ENCODE results near the gene TYK2. TPM values are rescaled to one million over a fixed set of nuclear protein-coding genes. Genes with fewer than 3 reads are reported as not detected.

Gene TYK2
- total RNA-seq, 4 donors from 2014 or later = 111 to 463 (median 201) TPM

- Histone ChIP-seq H3K4me1 (peaks cover 9 to 31% (median 30%) of the 10 kb centered on the region in 4 donors), H3K36me3 (peaks cover 0 to 24% (median 0%) of the 10 kb centered on the region in 4 donors), H3K27ac (no peak overlapping the region), H3K4me3 (no peak overlapping the region), H3K27me3 (no peaks in the 10 kb centered on the region), H3K9me3 (no peaks in the 10 kb centered on the region)
- no peak for TF ChIP-seq POLR2AphosphoS5 (IDR thresholded peaks at IDR 0.05)
- no peak for TF ChIP-seq EP300 (IDR thresholded peaks at IDR 0.05; ENCODE audit: low read depth)
- TF ChIP-seq POLR2A (IDR thresholded peaks at IDR 0.05) = no peak
- TF ChIP-seq CTCF (IDR thresholded peaks at IDR 0.05) = no peak
- WGBS, 2 donors (ENCODE audit: low coverage in 1 of 2) = 62 to 97% methylated on average over 5 to 14 of the region's 15 CpGs
- in situ Hi-C loops (cut with MboI; ENCODE audit: low pct_ligation_motif_present in 1 of 4, low pct_unique_long_range_greater_than_20kb in 1 of 4, low sequenced_read_pairs in 3 of 4) = no loop called here
- no peak for DNase-seq
- intact Hi-C loops (cut with DNase I; ENCODE audit: low total_unique reads) = no loop called here
Observed at GRCh38 chr19:10317857-10318462, 62.4 kb downstream of the TYK2 start.

- H3K36me3 ChIP-seq = peaks cover 0 to 21% (median 0%) of the 10 kb centered on the region in 4 donors
- intact Hi-C loops (cut with DNase I; ENCODE audit: low total_unique reads) = no loop called here
- peaks cover 9 to 25% (median 23%) of the 10 kb centered on the region in 4 donors for H3K4me1 ChIP-seq
- WGBS, 2 donors (ENCODE audit: low coverage in 1 of 2) = 84 to 87% methylated on average over 11 to 28 of the region's 29 CpGs
- no peaks in the 10 kb centered on the region for H3K27me3 ChIP-seq
- in situ Hi-C loops (cut with MboI; ENCODE audit: low pct_ligation_motif_present in 1 of 4, low pct_unique_long_range_greater_than_20kb in 1 of 4, low sequenced_read_pairs in 3 of 4) = no loop called here
- no peak overlapping the region for H3K27ac ChIP-seq
- no peaks in the 10 kb centered on the region for H3K9me3 ChIP-seq
- no peak for DNase-seq
- TF ChIP-seq POLR2AphosphoS5 (IDR thresholded peaks at IDR 0.05) (no peak), CTCF (IDR thresholded peaks at IDR 0.05) (no peak), EP300 (IDR thresholded peaks at IDR 0.05; ENCODE audit: low read depth) (no peak), POLR2A (IDR thresholded peaks at IDR 0.05) (no peak)
- no peak overlapping the region for H3K4me3 ChIP-seq
Observed at GRCh38 chr19:10317045-10317856, 63.1 kb downstream of the TYK2 start.

- intact Hi-C loops (cut with DNase I; ENCODE audit: low total_unique reads) = no loop called here
Observed at GRCh38 chr19:10316229-10317044, 63.9 kb downstream of the TYK2 start.

More at GRCh38 chr19:10316229-10317044, 63.9 kb downstream of the TYK2 start:
- Histone ChIP-seq H3K9me3 (no peaks in the 10 kb centered on the region), H3K27me3 (no peaks in the 10 kb centered on the region), H3K27ac (peak overlapping the region; percentile 27 to 77 (median 74)), H3K4me3 (peak overlapping the region in 1 of 4 donors; percentile 82), H3K4me1 (peaks cover 6 to 22% (median 20%) of the 10 kb centered on the region in 4 donors), H3K36me3 (peaks cover 0 to 20% (median 0%) of the 10 kb centered on the region in 4 donors)
- 67 to 68% methylated on average over 3 to 19 of the region's 19 CpGs for WGBS, 2 donors (ENCODE audit: low coverage in 1 of 2)
- in situ Hi-C loops (cut with MboI; ENCODE audit: low pct_ligation_motif_present in 1 of 4, low pct_unique_long_range_greater_than_20kb in 1 of 4, low sequenced_read_pairs in 3 of 4) = no loop called here
- no peak for DNase-seq
- TF ChIP-seq POLR2AphosphoS5 (IDR thresholded peaks at IDR 0.05) (no peak), CTCF (IDR thresholded peaks at IDR 0.05) (no peak), EP300 (IDR thresholded peaks at IDR 0.05; ENCODE audit: low read depth) (no peak), POLR2A (IDR thresholded peaks at IDR 0.05) (no peak)

Measured in transverse colon (tissue), 4 donors.